K562 (cell line): ENCODE results near the gene INSIG1.

Experiments
- CEBPZ ChIP-seq: fragments of 150-350 bp; IDR thresholded peaks from 2 replicates; pipeline ENCODE4 v1.6.1; 2014; ENCODE audit warnings: low read depth, mild to moderate bottlenecking, low read length, borderline replicate concordance
- HDAC6 ChIP-seq: IDR thresholded peaks from 2 replicates; pipeline ENCODE4 v1.6.1; 2012; ENCODE audit warnings: low read depth, mild to moderate bottlenecking, control low read depth, inconsistent platforms, low read length, moderate library complexity
- MCM5 ChIP-seq: fragments of 450-650 bp; IDR thresholded peaks from 2 replicates; pipeline ENCODE4 v1.6.1; 2016; ENCODE audit warnings: low read depth
- RCOR1 ChIP-seq, 2 experiments: IDR thresholded peaks; 2 replicates each; pipeline ENCODE4 v1.6.1; 2012; ENCODE audit warnings: low read depth in 2 of 2, low read length in 2 of 2, borderline replicate concordance in 1 of 2, improper control_type of control experiment in 1 of 2
- SMAD3 ChIP-seq: fragments of 450-650 bp; formaldehyde crosslinking; conservative IDR thresholded peaks from 2 replicates; pipeline ENCODE4 v1.4.0; 2020; ENCODE audit warnings: mild to moderate bottlenecking

GRCh38 chr7:155296006-155296787 lies 1.5 kb upstream of the INSIG1 start:
- TF ChIP-seq RCOR1 (IDR thresholded peaks at IDR 0.05; ENCODE audit: borderline replicate concordance in 1 of 2, low read depth in 2 of 2, low read length in 2 of 2) (no peak), MCM5 (no peak), SMAD3 (CRISPR knock-in tag) (no peak), CEBPZ (no peak), HDAC6 (no peak)
